ENCODE data around the gene ZSWIM2.
"Not testable (repeated sequence)": the region's sequence is repeated elsewhere in the genome, so short reads cannot be mapped to it uniquely, and the experiment has no call there.

DNA sequence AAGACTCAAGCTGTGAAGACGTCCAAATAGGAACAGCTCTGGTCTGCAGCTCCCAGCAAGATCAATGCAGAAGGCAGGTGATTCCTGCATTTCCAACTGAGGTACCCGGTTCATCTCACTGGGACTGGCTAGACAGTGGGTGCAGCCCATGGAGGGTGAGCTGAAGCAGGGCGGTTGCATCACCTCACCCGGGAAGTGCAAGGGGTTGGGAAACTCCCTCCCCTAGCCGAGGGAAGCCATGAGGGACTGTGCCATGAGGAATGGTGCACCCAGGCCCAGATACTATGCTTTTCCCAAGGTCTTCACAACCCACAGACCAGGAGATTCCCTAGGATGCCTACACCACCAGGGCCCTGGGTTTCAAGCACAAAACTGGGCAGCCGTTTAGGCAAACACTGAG, 37.2 kb downstream of the ZSWIM2 start:
- TF ChIP-seq POLR2A, CTCF (IDR thresholded peaks at IDR 0.05): not testable (repeated sequence)
